Liver (tissue), 9 donors: ENCODE measurements around the gene IL1RAPL2. TPM values are rescaled to one million over a fixed set of nuclear protein-coding genes. Genes with fewer than 3 reads are reported as not detected.

Experiments
- DNase-seq: peaks from one replicate; pipeline ENCODE4 v3.0.0-alpha.2; 2017; ENCODE audit warnings: low spot score
- H3K27ac ChIP-seq, 2 donors: one replicate each; pipeline ENCODE4 v1.7.0; 2013; ENCODE audit warnings: inconsistent platforms in 2 of 2, low read length in 2 of 2, control low read depth in 1 of 2, low read depth in 1 of 2, mild to moderate bottlenecking in 1 of 2
- H3K27me3 ChIP-seq, 4 donors: one replicate each; pipeline versions ENCODE4 v1.6.1 to v1.7.0; 2013; ENCODE audit warnings: low read length in 3 of 4, inconsistent platforms in 1 of 4, mild to moderate bottlenecking in 1 of 4, moderate library complexity in 1 of 4; ENCODE audit not compliant: control insufficient read depth in 4 of 4, insufficient read depth in 4 of 4
- H3K36me3 ChIP-seq, 4 donors: one replicate each; pipeline versions ENCODE4 v1.6.1 to v1.7.0; 2013; ENCODE audit warnings: low read length in 3 of 4, mild to moderate bottlenecking in 3 of 4, low read depth in 1 of 4, moderate library complexity in 1 of 4; ENCODE audit not compliant: control insufficient read depth in 4 of 4, insufficient read depth in 3 of 4
- H3K4me1 ChIP-seq, 4 donors: one replicate each; pipeline versions ENCODE4 v1.6.1 to v1.7.0; 2013; ENCODE audit warnings: low read length in 3 of 4, mild to moderate bottlenecking in 3 of 4, moderate library complexity in 1 of 4; ENCODE audit not compliant: control insufficient read depth in 4 of 4, insufficient read depth in 4 of 4
- H3K4me3 ChIP-seq, 3 donors: one replicate each; pipeline versions ENCODE4 v1.6.1 to v1.7.0; 2013; ENCODE audit warnings: low read length in 3 of 3, control low read depth in 1 of 3, low read depth in 1 of 3, mild to moderate bottlenecking in 1 of 3
- H3K9ac ChIP-seq, 2 donors: one replicate each; pipeline ENCODE4 v1.7.0; 2013; ENCODE audit warnings: low read length in 2 of 2, mild to moderate bottlenecking in 2 of 2, moderate library complexity in 2 of 2, control low read depth in 1 of 2, low read depth in 1 of 2
- H3K9me3 ChIP-seq, 4 donors: one replicate each; pipeline versions ENCODE4 v1.6.1 to v1.7.0; 2013; ENCODE audit warnings: low read length in 3 of 4; ENCODE audit not compliant: control insufficient read depth in 4 of 4
- ATF3 ChIP-seq: IDR thresholded peaks from 2 replicates; pipeline ENCODE4 v1.6.1; 2016; ENCODE audit warnings: antibody characterized with exemption
- CTCF ChIP-seq: fragments of 150-350 bp; IDR thresholded peaks from 2 replicates; pipeline ENCODE4 v1.5.1; 2017; ENCODE audit warnings: improper control_type of control experiment, low read depth, low read length; ENCODE audit not compliant: missing input control
- FOXA1 ChIP-seq: IDR thresholded peaks from 2 replicates; pipeline ENCODE4 v1.6.1; 2016; ENCODE audit warnings: antibody characterized with exemption
- FOXA2 ChIP-seq: IDR thresholded peaks from 2 replicates; pipeline ENCODE4 v1.6.1; 2016; ENCODE audit warnings: antibody characterized with exemption
- GABPA ChIP-seq, 2 donors: IDR thresholded peaks in 1 of 2; conservative IDR thresholded peaks in 1 of 2; 2 replicates each; pipeline ENCODE4 v1.6.1; 2016; ENCODE audit warnings: antibody characterized with exemption in 2 of 2, mild to moderate bottlenecking in 1 of 2, moderate library complexity in 1 of 2
- HNF4A ChIP-seq, 2 donors: conservative IDR thresholded peaks; 2 replicates each; pipeline ENCODE4 v1.6.1; 2016; ENCODE audit warnings: antibody characterized with exemption in 2 of 2, mild to moderate bottlenecking in 2 of 2
- HNF4G ChIP-seq: IDR thresholded peaks from 2 replicates; pipeline ENCODE4 v1.6.1; 2016; ENCODE audit warnings: antibody characterized with exemption
- JUND ChIP-seq, 2 donors: IDR thresholded peaks; 2 replicates each; pipeline ENCODE4 v1.6.1; 2016; ENCODE audit warnings: antibody characterized with exemption in 2 of 2
- NR2F2 ChIP-seq: IDR thresholded peaks from 2 replicates; pipeline ENCODE4 v1.6.1; 2016; ENCODE audit warnings: antibody characterized with exemption
- RXRA ChIP-seq, 2 donors: IDR thresholded peaks; 2 replicates each; pipeline ENCODE4 v1.6.1; 2017 to 2018; ENCODE audit warnings: antibody characterized with exemption in 2 of 2, mild to moderate bottlenecking in 1 of 2
- SP1 ChIP-seq: IDR thresholded peaks from 2 replicates; pipeline ENCODE4 v1.6.1; 2018; ENCODE audit warnings: antibody characterized with exemption, mild to moderate bottlenecking
- TAF1 ChIP-seq: conservative IDR thresholded peaks from 2 replicates; pipeline ENCODE4 v1.6.1; 2016; ENCODE audit warnings: antibody characterized with exemption, mild to moderate bottlenecking
- YY1 ChIP-seq: IDR thresholded peaks from 2 replicates; pipeline ENCODE4 v1.6.1; 2016; ENCODE audit warnings: antibody characterized with exemption, mild to moderate bottlenecking
- ZBTB33 ChIP-seq: IDR thresholded peaks from 2 replicates; pipeline ENCODE4 v1.6.1; 2016; ENCODE audit warnings: antibody characterized with exemption
- WGBS: extraction: QIAGEN DNeasy Blood & Tissue Kit; methylation state at CpG from one replicate; pipeline ENCODE4 v1.1.7; 2013; 5-methylcytosine and 5-hydroxymethylcytosine counted together
- polyA plus RNA-seq, 2 donors: library from polyadenylated mRNA; stranded (reverse) in 1 of 2; unstranded in 1 of 2; fragments of 200-250 nt in 1 of 2; fragments of >200 nt in 1 of 2; fragmentation: Nextera tagmentation in 1 of 2; extraction: Ambion mirVana in 1 of 2; gene quantifications; one replicate each; pipeline versions ENCODE4 v1.2.1 to v1.2.3, GENCODE V29; 2013 to 2015
- total RNA-seq, 2 donors: library from RNA; depleted of rRNA; stranded (reverse); fragments of >200 nt; gene quantifications; one replicate each; pipeline ENCODE4 v1.2.3, GENCODE V29; 2014
- donor health status: healthy.
- donor health status: healthy.
- donor health status: healthy.
- donor health status: healthy.
- donor health status: healthy.

The IL1RAPL2 gene
- total and polyA plus RNA-seq, 4 donors, result 0.20 to 1.6 (median 0.91) TPM

- Histone ChIP-seq H3K4me3 (no peak overlapping the region), H3K27ac (no peak overlapping the region), H3K36me3 (no peaks in the 10 kb centered on the region), H3K9me3 (no peaks in the 10 kb centered on the region), H3K9ac (no peak overlapping the region), H3K4me1 (no peaks in the 10 kb centered on the region), H3K27me3 (peaks cover 0 to 3% (median 0%) of the 10 kb centered on the region in 4 donors)
- WGBS, result 82% methylated on average over 3 of the region's 3 CpGs
- no peak for TF ChIP-seq YY1
- no peak for TF ChIP-seq ZBTB33
- no peak for TF ChIP-seq HNF4A (conservative IDR thresholded peaks at IDR 0.05)
- no peak for TF ChIP-seq GABPA (IDR thresholded peaks at IDR 0.05 in 1 of 2, conservative IDR thresholded peaks at IDR 0.05 in 1 of 2)
- TF ChIP-seq RXRA (IDR thresholded peaks at IDR 0.05), result no peak
- TF ChIP-seq JUND (IDR thresholded peaks at IDR 0.05), result no peak
- no peak for TF ChIP-seq CTCF
- no peak for DNase-seq
Observed at GRCh38 chrX:105221374-105221773, 655.4 kb downstream of the IL1RAPL2 start.

GRCh38 chrX:105226499-105226898 lies 660.5 kb downstream of the IL1RAPL2 start:
- H3K36me3 ChIP-seq, result no peaks in the 10 kb centered on the region
- H3K4me1 ChIP-seq, result peaks cover 0 to 4% (median 2%) of the 10 kb centered on the region in 4 donors
- peaks cover 0 to 3% (median 0%) of the 10 kb centered on the region in 4 donors for H3K27me3 ChIP-seq
- 87% methylated on average over 5 of the region's 5 CpGs for WGBS
- no peak overlapping the region for H3K4me3 ChIP-seq
- H3K27ac ChIP-seq, result no peak overlapping the region
- H3K9me3 ChIP-seq, result no peaks in the 10 kb centered on the region
- DNase-seq, result no peak
- no peak overlapping the region for H3K9ac ChIP-seq
- no peak for TF ChIP-seq JUND (IDR thresholded peaks at IDR 0.05)
- no peak for TF ChIP-seq FOXA2
- no peak for TF ChIP-seq SP1
- TF ChIP-seq HNF4G, result no peak

GRCh38 chrX:105228602-105229001 lies 662.6 kb downstream of the IL1RAPL2 start:
- Histone ChIP-seq H3K4me3 (no peak overlapping the region), H3K9me3 (no peaks in the 10 kb centered on the region), H3K4me1 (peaks cover 0 to 4% (median 2%) of the 10 kb centered on the region in 4 donors), H3K36me3 (no peaks in the 10 kb centered on the region), H3K9ac (no peak overlapping the region), H3K27ac (no peak overlapping the region), H3K27me3 (no peaks in the 10 kb centered on the region)
- DNase-seq, result no peak
- TF ChIP-seq ATF3 (no peak), TAF1 (no peak), CTCF (no peak), JUND (IDR thresholded peaks at IDR 0.05) (no peak), HNF4A (conservative IDR thresholded peaks at IDR 0.05) (peak; percentile 20 to 58), FOXA1 (no peak), ZBTB33 (no peak), NR2F2 (no peak), GABPA (IDR thresholded peaks at IDR 0.05 in 1 of 2, conservative IDR thresholded peaks at IDR 0.05 in 1 of 2) (no peak), RXRA (IDR thresholded peaks at IDR 0.05) (peak in 1 of 2 donors; percentile 34), FOXA2 (no peak)
- 22% methylated on average over 2 of the region's 2 CpGs for WGBS
